Esophagus muscularis mucosa (tissue), 4 donors: ENCODE measurements around the gene MAPK8IP3. TPM values are rescaled to one million over a fixed set of nuclear protein-coding genes. Genes with fewer than 3 reads are reported as not detected.
A peak's percentile ranks its signal among the peaks of the same experiment; 100 is the strongest.
"Not testable (repeated sequence)": the region's sequence is repeated elsewhere in the genome, so short reads cannot be mapped to it uniquely, and the experiment has no call there.

Experiments used
- DNase-seq: peaks from one replicate; pipeline ENCODE4 v3.0.0-alpha.2; 2017; ENCODE audit errors: extremely low spot score
- H3K27ac ChIP-seq, 4 donors: fragments of 200-600 bp; sonication (generic); replicated peaks in 1 of 4; 1 replicate in 3 of 4; 2 replicates in 1 of 4; pipeline ENCODE4 v1.5.1; 2016 to 2019; ENCODE audit warnings: mild to moderate bottlenecking in 1 of 4
- H3K27me3 ChIP-seq, 4 donors: fragments of 200-600 bp; sonication (generic); one replicate each; pipeline versions ENCODE4 v1.5.1 to v1.6.0; 2016 to 2019
- H3K36me3 ChIP-seq, 4 donors: fragments of 200-600 bp; sonication (generic); one replicate each; pipeline ENCODE4 v1.5.1; 2016 to 2019
- H3K4me1 ChIP-seq, 4 donors: fragments of 200-600 bp; sonication (generic); one replicate each; pipeline ENCODE4 v1.5.1; 2016 to 2019
- H3K4me3 ChIP-seq, 4 donors: fragments of 200-600 bp; sonication (generic); 1 replicate in 2 of 4; 2 replicates in 2 of 4; pipeline ENCODE4 v1.5.1; 2016 to 2019; ENCODE audit warnings: mild to moderate bottlenecking in 4 of 4, moderate library complexity in 1 of 4
- H3K9me3 ChIP-seq, 4 donors: fragments of 200-600 bp; sonication (generic); 1 replicate in 3 of 4; 2 replicates in 1 of 4; pipeline ENCODE4 v1.5.1; 2016 to 2019
- EP300 ChIP-seq: sonication (generic); formaldehyde crosslinking; IDR thresholded peaks from one replicate; pipeline ENCODE4 v1.6.1; 2017; ENCODE audit warnings: antibody characterized with exemption
- POLR2A ChIP-seq: fragments of 450-650 bp; IDR thresholded peaks from one replicate; pipeline ENCODE4 v1.6.1; 2017; ENCODE audit warnings: antibody characterized with exemption, moderate library complexity, mild to moderate bottlenecking, low read depth
- POLR2AphosphoS5 ChIP-seq, 2 donors: sonication (generic); formaldehyde crosslinking; IDR thresholded peaks; one replicate each; pipeline ENCODE4 v1.6.1; 2017; ENCODE audit warnings: antibody characterized with exemption in 2 of 2
- WGBS: methylation state at CpG from one replicate; pipeline ENCODE4 v1.1.5; 2018; 5-methylcytosine and 5-hydroxymethylcytosine counted together
- intact Hi-C: fragments of 100-400 bp; cut with DNase I; formaldehyde crosslinking; loops from one replicate; pipeline ENCODE4 v1.15.1; 2023
- total RNA-seq, 4 donors: library from RNA; depleted of rRNA; stranded (reverse); fragments of >200 nt; gene quantifications; one replicate each; pipeline versions ENCODE4 v1.1.0 to v1.2.1, GENCODE V29; 2016
- TF ChIP-seq, protein P1 (sequence below), 3 experiments: fragments of 200-600 bp in 2 of 3; fragments of 450-650 bp in 1 of 3; sonication (generic) in 2 of 3; IDR thresholded peaks; one replicate each; pipeline ENCODE4 v1.5.1; 2017 to 2019; ENCODE audit warnings: antibody characterized with exemption in 3 of 3, mild to moderate bottlenecking in 2 of 3, moderate library complexity in 1 of 3

The MAPK8IP3 gene
- total RNA-seq, 4 donors from 2014 or later: 21.5 to 36.2 (median 28.5) TPM

DNA sequence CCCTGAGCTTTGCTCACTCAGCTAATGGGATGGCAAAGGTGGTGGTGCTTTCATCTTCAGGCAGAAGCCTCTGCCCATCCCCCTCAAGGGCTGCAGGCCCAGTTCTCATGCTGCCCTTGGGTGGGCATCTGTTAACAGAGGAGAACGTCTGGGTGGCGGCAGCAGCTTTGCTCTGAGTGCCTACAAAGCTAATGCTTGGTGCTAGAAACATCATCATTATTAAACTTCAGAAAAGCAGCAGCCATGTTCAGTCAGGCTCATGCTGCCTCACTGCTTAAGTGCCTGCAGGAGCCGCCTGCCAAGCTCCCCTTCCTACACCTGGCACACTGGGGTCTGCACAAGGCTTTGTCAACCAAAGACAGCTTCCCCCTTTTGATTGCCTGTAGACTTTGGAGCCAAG is 5.7 kb upstream of the MAPK8IP3 start:
- Histone ChIP-seq H3K9me3 (no peaks in the 10 kb centered on the region), H3K36me3 (peaks cover 0 to 68% (median 57%) of the 10 kb centered on the region in 4 donors)

GRCh38 chr16:1701216-1701878 is 4.6 kb upstream of the MAPK8IP3 start:
- H3K36me3 ChIP-seq: peaks cover 0 to 64% (median 52%) of the 10 kb centered on the region in 4 donors
- peaks cover 0 to 9% (median 8%) of the 10 kb centered on the region in 4 donors for H3K4me1 ChIP-seq
- no peak overlapping the region for H3K4me3 ChIP-seq
- no peak for DNase-seq
- intact Hi-C loops: loop anchor here (10.0 kb wide), 2 partner anchors 87 to 297 kb away; partner anchors contain the start of genes CRAMP1 and IFT140
- TF ChIP-seq, protein P1, sequence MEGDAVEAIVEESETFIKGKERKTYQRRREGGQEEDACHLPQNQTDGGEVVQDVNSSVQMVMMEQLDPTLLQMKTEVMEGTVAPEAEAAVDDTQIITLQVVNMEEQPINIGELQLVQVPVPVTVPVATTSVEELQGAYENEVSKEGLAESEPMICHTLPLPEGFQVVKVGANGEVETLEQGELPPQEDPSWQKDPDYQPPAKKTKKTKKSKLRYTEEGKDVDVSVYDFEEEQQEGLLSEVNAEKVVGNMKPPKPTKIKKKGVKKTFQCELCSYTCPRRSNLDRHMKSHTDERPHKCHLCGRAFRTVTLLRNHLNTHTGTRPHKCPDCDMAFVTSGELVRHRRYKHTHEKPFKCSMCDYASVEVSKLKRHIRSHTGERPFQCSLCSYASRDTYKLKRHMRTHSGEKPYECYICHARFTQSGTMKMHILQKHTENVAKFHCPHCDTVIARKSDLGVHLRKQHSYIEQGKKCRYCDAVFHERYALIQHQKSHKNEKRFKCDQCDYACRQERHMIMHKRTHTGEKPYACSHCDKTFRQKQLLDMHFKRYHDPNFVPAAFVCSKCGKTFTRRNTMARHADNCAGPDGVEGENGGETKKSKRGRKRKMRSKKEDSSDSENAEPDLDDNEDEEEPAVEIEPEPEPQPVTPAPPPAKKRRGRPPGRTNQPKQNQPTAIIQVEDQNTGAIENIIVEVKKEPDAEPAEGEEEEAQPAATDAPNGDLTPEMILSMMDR (IDR thresholded peaks at IDR 0.05): no peak
- TF ChIP-seq EP300 (no peak), POLR2AphosphoS5 (IDR thresholded peaks at IDR 0.05) (no peak), POLR2A (no peak)
- H3K27me3 ChIP-seq: no peaks in the 10 kb centered on the region
- H3K9me3 ChIP-seq: no peaks in the 10 kb centered on the region
- H3K27ac ChIP-seq: no peak overlapping the region
- WGBS: 79% methylated on average over 6 of the region's 6 CpGs

More for the DNA sequence above, 5.7 kb upstream of the MAPK8IP3 start:
- Histone ChIP-seq H3K4me1 (peaks cover 0 to 8% (median 7%) of the 10 kb centered on the region in 4 donors), H3K27me3 (no peaks in the 10 kb centered on the region), H3K4me3 (no peak overlapping the region), H3K27ac (no peak overlapping the region)
- TF ChIP-seq, protein P1 (IDR thresholded peaks at IDR 0.05): no peak
- TF ChIP-seq POLR2A (no peak), EP300 (no peak), POLR2AphosphoS5 (IDR thresholded peaks at IDR 0.05) (no peak)
- 100% methylated on average over 1 of the region's 3 CpGs for WGBS
- intact Hi-C loops: loop anchor here (10.0 kb wide), 2 partner anchors 85 to 295 kb away; partner anchors contain the start of genes CRAMP1 and IFT140
- no peak for DNase-seq

GRCh38 chr16:1705324-1705687 is 689 bp upstream of the MAPK8IP3 start:
- intact Hi-C loops: loop anchor here (2.0 to 10.0 kb wide), 4 partner anchors 27 to 301 kb away; partner anchors contain the start of genes CRAMP1, EME2, IFT140 and JPT2
- not testable (repeated sequence) for DNase-seq
- 0% methylated on average over 15 of the region's 16 CpGs for WGBS

GRCh38 chr16:1706386-1707192 is 594 bp downstream of the MAPK8IP3 start:
- no peaks in the 10 kb centered on the region for H3K27me3 ChIP-seq
- intact Hi-C loops: loop anchor here (5.0 to 10.0 kb wide), 3 partner anchors 66 to 302 kb away; partner anchors contain the start of genes CRAMP1, EME2, IFT140 and MRPS34
- DNase-seq: no peak
- H3K9me3 ChIP-seq: no peaks in the 10 kb centered on the region
- H3K4me1 ChIP-seq: peaks cover 24 to 61% (median 48%) of the 10 kb centered on the region in 4 donors
- 2% methylated on average over 22 of the region's 62 CpGs for WGBS
- peak overlapping the region; percentile 88 to 96 (median 92) for H3K4me3 ChIP-seq
- H3K27ac ChIP-seq: peak overlapping the region; percentile 91 to 95 (median 92)
- TF ChIP-seq POLR2AphosphoS5 (IDR thresholded peaks at IDR 0.05) (no peak), EP300 (no peak), POLR2A (no peak)
- TF ChIP-seq, protein P1 (IDR thresholded peaks at IDR 0.05): no peak
- peaks cover 0 to 19% (median 11%) of the 10 kb centered on the region in 4 donors for H3K36me3 ChIP-seq

More at GRCh38 chr16:1705324-1705687, 689 bp upstream of the MAPK8IP3 start:
- Histone ChIP-seq H3K4me1 (peaks cover 24 to 48% (median 42%) of the 10 kb centered on the region in 4 donors), H3K27ac (peak overlapping the region; percentile 91 to 95 (median 92)), H3K36me3 (peaks cover 0 to 31% (median 22%) of the 10 kb centered on the region in 4 donors), H3K4me3 (peak overlapping the region; percentile 88 to 96 (median 92))
- not testable (repeated sequence) for H3K9me3 ChIP-seq, H3K27me3 ChIP-seq
